ENCODE results near the gene CELA2A.
"Not testable (repeated sequence)": the region's sequence is repeated elsewhere in the genome, so short reads cannot be mapped to it uniquely, and the experiment has no call there.

The CELA2A gene

DNA sequence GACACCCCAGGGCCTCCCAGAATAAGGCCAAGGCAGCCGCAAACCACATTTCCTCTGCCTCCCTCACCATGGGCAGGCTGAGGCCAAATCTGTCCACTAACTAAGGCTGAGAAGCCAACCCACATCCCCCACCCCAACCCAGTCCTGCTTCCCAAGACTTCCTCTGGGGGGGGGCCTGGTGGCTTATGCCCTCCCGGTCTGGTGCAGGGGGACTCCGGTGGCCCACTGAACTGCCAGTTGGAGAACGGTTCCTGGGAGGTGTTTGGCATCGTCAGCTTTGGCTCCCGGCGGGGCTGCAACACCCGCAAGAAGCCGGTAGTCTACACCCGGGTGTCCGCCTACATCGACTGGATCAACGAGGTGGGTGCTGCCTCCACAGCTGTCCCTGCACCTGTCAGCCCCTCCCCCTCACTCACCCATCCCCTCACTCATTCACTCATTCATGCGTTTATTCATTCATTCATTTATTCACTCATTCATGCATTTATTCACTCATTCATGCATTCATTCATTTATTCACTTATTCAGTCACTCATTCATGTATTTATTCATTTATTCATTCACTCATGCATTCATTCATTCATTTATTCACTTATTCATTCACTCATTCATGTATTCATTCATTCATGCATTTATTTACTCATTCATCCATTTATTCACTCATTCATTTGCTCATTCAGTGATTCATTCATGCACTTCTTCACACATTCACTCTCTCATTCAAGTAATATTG is 11.0 kb upstream of the CELA2A start:
- no peak for DNase-seq

GRCh38 chr1:15446212-15446611 is 10.3 kb upstream of the CELA2A start:
- no peak for DNase-seq

GRCh38 chr1:15448877-15449462 is 7.6 kb upstream of the CELA2A start:
- no peak for DNase-seq

- DNase-seq = no peak
Measured at GRCh38 chr1:15449567-15449966, 7.0 kb upstream of the CELA2A start.

DNA sequence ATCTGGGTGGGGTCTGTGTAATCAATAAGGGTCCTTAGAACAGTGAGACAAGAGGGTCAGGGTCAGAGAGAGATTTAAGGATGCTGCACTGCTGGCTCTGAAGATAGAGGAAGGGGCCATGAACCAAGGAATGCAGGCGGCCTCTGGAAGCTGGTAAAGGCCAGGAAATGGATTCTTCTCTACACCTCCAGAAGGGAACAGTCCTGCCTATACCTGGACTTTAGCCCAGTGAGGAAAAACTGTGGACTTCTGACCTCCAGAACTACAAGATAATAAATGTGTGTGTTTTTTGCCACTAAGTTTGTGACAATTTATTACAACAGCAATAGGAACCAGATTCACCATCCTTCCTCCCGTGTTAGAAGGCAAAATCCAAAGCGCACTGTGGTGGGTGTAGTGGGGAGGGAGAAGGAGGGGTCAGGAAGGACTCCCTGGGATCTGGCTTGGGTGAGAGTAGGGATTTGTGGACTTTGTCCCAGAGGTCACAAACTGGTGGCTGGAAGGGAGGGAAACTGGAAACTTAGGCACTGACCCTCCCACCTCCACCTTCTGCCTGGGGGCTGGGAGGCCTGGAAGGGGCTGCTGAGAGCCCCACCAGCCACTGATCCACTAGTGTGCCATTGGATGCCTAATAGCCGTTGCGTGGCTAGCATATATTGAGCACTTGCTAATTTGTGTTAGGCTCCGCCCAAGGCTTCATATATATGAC is 5.4 kb upstream of the CELA2A start:
- no peak for DNase-seq

GRCh38 chr1:15452216-15452615 is 4.3 kb upstream of the CELA2A start:
- no peak for DNase-seq

- no peak for DNase-seq
Measured at GRCh38 chr1:15452866-15453571, 3.5 kb upstream of the CELA2A start.

DNA sequence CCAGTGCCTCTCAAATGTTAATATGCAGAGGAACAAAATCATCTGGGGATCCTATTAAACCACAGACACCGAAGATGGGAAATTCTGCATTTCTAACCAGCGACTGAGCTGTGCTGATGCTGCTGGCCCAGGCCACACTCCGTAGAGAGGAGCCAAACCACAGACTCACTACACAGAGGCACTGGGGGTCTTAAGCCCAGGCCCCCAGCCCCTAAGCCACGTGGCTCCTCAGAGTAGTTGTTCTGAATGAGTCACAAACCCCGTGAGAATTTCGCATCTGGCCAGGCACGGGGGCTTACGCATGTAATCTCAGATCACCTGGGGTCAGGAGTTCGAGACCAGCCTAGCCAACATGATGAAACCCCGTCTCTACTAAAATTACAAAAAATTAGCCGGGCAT is 2.8 kb upstream of the CELA2A start:
- DNase-seq = no peak

- DNase-seq = no peak
Measured at GRCh38 chr1:15454256-15454655, 2.3 kb upstream of the CELA2A start.

DNA sequence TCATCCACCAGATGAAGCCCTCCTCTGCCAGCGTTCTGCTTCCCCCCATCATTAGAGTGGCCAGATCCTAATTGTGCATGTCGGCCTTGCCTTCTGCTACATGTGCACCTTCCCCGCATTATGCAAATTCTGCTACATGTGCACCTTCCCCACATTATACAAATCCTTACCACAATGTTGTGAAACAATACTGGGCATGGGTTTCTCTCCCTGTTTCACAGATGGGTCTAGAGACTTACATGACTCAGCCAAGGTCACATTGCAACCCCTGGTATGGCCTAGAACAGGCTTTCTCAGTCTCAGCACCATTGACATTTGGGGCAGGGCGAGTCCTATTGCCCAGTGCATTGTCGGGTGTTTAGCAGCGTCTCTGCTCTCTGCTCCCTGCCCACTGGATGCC is 1.0 kb upstream of the CELA2A start:
- no peak for DNase-seq

DNA sequence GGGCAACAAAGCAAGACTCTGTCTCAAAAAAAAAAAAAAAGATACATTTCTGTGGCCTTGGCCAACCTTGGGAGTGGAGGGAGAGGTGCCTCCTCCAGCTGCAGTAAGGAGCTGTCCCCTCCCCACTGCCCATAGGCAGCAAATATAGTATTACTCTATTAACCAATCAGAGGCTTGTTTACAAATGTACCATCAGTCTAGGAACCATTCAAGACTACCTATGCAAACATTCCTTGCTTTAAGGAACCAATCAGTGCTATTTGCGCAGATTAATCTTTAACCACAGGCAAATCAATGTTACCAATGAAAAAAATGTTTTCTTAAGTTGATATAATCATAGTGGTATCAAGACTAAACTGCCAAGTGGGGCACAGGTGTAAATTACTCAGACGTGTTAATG is 1.1 kb downstream of the CELA2A start:
- no peak for DNase-seq

DNA sequence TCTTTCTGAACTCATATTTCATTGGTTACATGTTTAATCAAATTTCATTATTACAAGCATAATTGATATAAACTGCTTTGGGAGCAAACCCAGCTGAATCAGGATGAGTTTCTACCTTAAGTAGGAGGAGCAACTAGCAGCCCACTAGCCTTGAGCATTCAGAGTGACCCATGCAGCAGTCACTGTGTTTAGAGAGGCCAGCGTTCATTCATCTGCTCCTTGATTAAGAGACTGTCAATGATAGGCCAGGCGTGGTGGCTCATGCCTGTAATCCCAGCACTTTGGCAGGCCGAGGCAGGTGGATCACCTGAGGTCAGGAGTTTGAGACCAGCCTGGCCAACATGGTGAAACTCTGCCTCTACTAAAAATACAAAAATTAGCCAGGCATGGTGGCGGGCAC is 1.9 kb downstream of the CELA2A start:
- not testable (repeated sequence) for DNase-seq

DNA sequence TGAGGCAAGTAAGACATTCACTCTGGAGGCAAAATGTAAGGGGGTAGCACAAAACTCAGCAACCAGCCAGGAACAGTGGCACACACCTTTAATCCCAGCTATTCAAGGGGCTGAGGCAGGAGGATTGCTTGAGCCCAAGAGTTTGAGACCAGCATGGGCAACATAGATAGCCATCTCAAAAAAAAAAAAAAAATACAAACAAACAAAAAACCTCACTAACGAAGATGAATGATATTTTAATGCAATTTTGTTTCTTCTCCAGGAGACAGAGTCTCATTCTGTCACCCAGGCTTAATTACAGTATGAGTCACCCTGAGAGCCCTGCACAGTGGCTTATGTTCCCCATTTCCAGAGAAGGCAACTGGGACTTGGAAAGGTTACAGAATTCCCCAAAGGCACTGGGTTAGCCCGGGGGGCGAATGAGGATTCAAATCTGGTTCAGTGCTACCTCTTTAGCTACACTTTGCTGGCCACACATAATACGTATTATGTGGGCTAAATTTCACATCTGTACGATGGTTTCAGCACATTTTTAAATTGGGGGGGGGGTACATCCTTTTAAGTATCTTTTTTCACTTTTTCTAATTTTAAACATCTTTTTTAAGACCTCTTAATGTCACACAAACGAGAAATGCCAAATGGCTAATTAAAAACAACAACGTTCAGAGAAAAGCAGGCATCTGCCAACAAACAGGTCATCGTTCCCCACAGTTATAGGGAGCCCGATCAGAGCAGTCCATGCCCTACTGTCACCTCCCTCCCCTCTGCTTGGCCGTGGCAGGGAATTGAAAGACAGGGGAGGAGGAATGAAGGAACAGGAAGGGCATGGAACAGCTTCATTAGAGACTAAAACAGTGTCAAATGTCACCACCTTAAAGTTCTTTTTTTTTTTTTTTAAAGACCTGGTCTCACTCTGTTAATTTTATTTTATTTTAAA is 3.5 kb downstream of the CELA2A start:
- DNase-seq = no peak

GRCh38 chr1:15460708-15461095 is 4.2 kb downstream of the CELA2A start:
- DNase-seq = no peak

- DNase-seq = not testable (repeated sequence)
Measured at GRCh38 chr1:15463064-15463800, 6.7 kb downstream of the CELA2A start.

DNA sequence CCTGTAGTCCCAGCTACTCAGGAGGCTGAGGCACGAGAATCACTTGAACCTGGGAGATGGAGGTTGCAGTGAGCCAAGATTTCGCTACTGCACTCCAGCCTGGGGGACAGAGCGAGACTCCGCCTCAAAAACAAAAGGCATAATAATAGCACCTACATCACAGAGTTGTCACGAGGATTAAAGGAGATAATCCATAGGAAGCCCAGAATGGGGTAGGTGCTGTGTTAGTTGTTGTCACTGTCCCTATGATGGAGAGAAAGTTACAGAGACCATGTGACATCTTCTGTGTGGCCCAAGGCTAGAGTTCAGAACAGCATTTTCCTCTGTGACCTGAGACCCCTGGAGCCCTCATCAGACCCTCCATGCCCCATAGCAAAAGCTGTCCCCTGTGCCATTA is 7.4 kb downstream of the CELA2A start:
- not testable (repeated sequence) for DNase-seq

DNA sequence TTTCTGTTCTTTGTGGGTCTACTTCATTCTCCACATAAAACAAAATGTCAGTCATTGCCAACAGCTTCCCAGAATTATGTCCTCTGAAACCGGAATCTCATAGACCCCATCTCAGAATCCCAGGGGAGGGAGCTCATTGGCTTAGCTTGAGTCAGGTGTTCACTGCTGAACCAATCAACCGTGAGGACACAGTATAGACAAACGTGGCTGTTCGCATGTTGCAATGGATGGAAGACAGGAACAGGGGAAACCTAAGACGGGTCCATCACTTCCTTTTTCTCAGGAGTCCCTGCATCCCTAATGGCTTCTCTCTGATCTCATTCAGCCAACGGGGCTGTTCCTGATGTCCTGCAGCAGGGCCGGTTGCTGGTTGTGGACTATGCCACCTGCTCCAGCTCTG is 9.1 kb downstream of the CELA2A start:
- DNase-seq = no peak

- not testable (repeated sequence) for DNase-seq
Measured at GRCh38 chr1:15466955-15467625, 10.6 kb downstream of the CELA2A start.

DNA sequence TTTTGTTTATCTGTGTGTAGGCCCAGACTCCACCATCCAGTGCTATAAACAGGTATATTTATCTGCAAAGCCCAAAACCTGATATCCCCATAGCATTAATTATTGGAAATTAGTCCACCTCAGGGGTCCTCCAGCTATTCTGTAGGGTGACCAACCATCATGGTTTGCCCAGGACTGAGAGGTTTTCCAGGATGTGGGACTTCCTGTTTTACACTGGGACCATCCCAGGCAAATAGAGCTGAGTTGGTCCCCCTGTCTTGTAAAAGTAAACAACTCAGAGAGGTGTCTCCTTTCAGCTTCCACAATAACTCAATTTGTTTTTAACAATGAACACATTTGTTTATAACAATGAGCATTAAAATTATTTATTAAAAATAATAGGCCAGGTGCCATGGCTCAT is 11.6 kb downstream of the CELA2A start:
- DNase-seq = no peak

DNA sequence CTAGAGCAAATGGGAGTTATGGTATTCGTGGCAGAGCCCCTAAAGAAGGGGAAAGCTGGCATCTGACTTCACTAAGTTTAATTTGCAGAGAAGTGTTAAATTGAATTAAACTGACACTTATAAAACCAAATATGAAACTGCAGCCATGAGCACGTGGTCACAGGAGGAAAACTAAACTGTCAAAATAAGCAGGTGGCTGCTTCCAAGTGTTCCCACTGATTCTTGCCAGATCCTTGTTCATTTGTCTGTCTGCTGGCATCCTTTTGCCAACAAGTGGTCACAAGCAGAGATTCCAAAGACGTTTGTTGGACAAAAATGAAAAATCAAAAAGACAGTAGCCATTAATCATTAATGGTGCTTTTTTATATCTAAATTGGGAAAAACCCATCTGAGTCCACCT is 12.8 kb downstream of the CELA2A start:
- no peak for DNase-seq

DNA sequence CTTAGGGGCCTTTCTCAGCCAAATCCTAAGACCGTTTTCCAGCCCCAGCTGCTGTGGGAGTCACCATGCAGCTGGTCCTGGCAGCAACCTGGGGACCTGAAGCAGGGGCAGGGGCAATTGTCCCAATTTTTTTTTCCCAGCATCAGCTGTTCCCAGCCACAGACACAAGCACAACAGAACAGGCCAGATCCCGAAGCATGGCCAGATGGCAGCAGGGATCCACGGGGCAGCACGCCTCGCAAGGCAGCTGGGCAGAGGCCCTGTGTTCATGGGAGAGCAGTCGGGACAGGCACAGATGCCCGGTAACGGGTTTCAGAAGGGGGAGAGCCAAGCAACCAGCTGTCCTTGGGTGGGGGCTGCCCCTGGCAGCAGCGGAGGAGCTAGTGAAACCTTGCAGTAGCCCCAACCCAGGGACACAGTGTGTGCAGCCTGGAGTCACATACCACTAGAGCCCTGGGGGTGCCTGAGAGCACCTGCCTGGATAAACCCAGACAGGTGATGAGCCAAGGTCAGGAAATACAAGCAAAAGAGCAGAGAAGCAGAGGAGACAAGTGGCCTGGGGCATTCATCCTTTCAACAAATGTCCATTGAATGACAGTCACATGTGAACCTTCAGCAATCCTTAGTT is 13.4 kb downstream of the CELA2A start:
- DNase-seq = not testable (repeated sequence)
